Glutamatergic neuron (in vitro differentiated cells): ENCODE data around the gene ROR2. TPM values are rescaled to one million over a fixed set of nuclear protein-coding genes. Genes with fewer than 3 reads are reported as not detected.

ENCODE experiments used
- DNase-seq: peaks from one replicate; pipeline ENCODE4 v3.0.0; 2022
- H3K27ac Mint-ChIP-seq: one replicate; pipeline ENCODE4 v1.8.0; 2020; ENCODE audit warnings: mild to moderate bottlenecking, mixed read lengths, inconsistent platforms; ENCODE audit not compliant: unreplicated experiment
- H3K27me3 Mint-ChIP-seq: one replicate; pipeline ENCODE4 v1.8.0; 2020; ENCODE audit warnings: mild to moderate bottlenecking, moderate library complexity, mixed read lengths, inconsistent platforms; ENCODE audit not compliant: unreplicated experiment
- H3K36me3 Mint-ChIP-seq: one replicate; pipeline ENCODE4 v1.8.0; 2020; ENCODE audit warnings: mild to moderate bottlenecking, mixed read lengths, inconsistent platforms; ENCODE audit not compliant: unreplicated experiment
- H3K4me1 Mint-ChIP-seq: one replicate; pipeline ENCODE4 v1.8.0; 2020; ENCODE audit warnings: mild to moderate bottlenecking, low read depth, mixed read lengths, inconsistent platforms; ENCODE audit not compliant: unreplicated experiment
- H3K4me3 Mint-ChIP-seq: one replicate; pipeline ENCODE4 v1.8.0; 2020; ENCODE audit warnings: mild to moderate bottlenecking, mixed read lengths, inconsistent platforms; ENCODE audit not compliant: unreplicated experiment
- H3K9me3 Mint-ChIP-seq: one replicate; pipeline ENCODE4 v1.8.0; 2020; ENCODE audit warnings: mild to moderate bottlenecking, moderate library complexity, mixed read lengths, inconsistent platforms; ENCODE audit not compliant: unreplicated experiment
- total RNA-seq: library from RNA; stranded (reverse); fragmentation: NEBNext Ultra II Directional; extraction: Animal tissue kit (Norgen Biotek cat#: 25700); gene quantifications from one replicate; pipeline ENCODE4 v1.2.1, GENCODE V29; 2021; ENCODE audit not compliant: unreplicated experiment
- TF ChIP-seq, protein P1 (sequence below): fragments of 200-600 bp; sonication (generic); IDR thresholded peaks from one replicate; pipeline ENCODE4 v1.5.0; 2021; ENCODE audit not compliant: partially characterized antibody, unreplicated experiment

The ROR2 gene
- total RNA-seq, 1 donor from 2014 or later, result 51.1 TPM

DNA sequence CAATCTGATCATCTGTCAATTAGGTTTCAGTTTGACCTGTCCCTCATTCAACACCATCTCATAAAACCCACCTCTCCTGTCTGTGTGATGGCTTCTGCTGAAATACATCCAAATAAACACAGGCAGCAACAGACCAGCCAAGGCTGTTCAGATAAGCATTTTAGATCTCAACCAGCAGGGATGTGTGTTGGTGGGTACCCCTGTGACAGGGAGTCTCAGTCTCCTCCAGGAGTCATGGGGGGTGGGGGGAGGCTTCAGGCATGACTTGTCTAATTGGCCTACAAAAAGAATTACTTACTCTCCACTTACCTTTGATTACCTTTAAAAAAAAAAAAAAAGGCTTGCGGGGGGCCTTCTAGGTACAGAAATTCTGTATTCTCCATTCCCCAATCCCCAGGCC lies 65.9 kb downstream of the ROR2 start:
- TF ChIP-seq, protein P1, sequence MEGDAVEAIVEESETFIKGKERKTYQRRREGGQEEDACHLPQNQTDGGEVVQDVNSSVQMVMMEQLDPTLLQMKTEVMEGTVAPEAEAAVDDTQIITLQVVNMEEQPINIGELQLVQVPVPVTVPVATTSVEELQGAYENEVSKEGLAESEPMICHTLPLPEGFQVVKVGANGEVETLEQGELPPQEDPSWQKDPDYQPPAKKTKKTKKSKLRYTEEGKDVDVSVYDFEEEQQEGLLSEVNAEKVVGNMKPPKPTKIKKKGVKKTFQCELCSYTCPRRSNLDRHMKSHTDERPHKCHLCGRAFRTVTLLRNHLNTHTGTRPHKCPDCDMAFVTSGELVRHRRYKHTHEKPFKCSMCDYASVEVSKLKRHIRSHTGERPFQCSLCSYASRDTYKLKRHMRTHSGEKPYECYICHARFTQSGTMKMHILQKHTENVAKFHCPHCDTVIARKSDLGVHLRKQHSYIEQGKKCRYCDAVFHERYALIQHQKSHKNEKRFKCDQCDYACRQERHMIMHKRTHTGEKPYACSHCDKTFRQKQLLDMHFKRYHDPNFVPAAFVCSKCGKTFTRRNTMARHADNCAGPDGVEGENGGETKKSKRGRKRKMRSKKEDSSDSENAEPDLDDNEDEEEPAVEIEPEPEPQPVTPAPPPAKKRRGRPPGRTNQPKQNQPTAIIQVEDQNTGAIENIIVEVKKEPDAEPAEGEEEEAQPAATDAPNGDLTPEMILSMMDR, result no peak
- no peak for DNase-seq
- peaks cover 28% of the 10 kb centered on the region for H3K4me1 Mint-ChIP-seq
- H3K4me3 Mint-ChIP-seq, result no peak overlapping the region
- H3K36me3 Mint-ChIP-seq, result peaks cover 3% of the 10 kb centered on the region
- H3K27me3 Mint-ChIP-seq, result peaks cover 4% of the 10 kb centered on the region
- H3K27ac Mint-ChIP-seq, result peak overlapping the region; percentile 22
- H3K9me3 Mint-ChIP-seq, result peaks cover 4% of the 10 kb centered on the region

DNA sequence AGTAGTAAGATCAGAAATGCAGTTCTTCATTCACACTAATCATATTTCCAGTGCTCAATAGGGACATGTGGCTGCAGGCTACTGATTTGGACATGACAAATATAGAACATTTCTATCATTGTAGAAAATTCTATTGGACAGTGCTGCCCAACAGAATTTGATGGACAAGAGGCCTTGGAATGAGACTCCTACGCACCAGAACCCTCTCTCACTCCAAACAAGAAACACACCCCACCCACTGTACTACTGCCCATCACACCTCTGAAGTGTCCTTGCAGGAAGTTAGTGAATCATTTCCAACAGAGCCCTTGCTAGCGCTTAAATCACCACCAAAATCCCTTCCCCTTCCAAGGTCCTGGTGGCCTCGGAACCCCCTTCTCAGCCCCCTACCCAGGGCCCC lies 66.5 kb downstream of the ROR2 start:
- Mint-ChIP-seq H3K27me3 (peaks cover 4% of the 10 kb centered on the region), H3K4me1 (peaks cover 24% of the 10 kb centered on the region), H3K36me3 (peaks cover 3% of the 10 kb centered on the region), H3K9me3 (peaks cover 4% of the 10 kb centered on the region), H3K27ac (peak overlapping the region; percentile 22), H3K4me3 (no peak overlapping the region)
- TF ChIP-seq, protein P1, result no peak
- DNase-seq, result no peak

- Mint-ChIP-seq H3K36me3 (peaks cover 3% of the 10 kb centered on the region), H3K4me1 (peaks cover 27% of the 10 kb centered on the region), H3K27me3 (peaks cover 4% of the 10 kb centered on the region), H3K4me3 (peak overlapping the region; percentile 65), H3K27ac (peak overlapping the region; percentile 20), H3K9me3 (peaks cover 4% of the 10 kb centered on the region)
- TF ChIP-seq, protein P1, result no peak
- DNase-seq, result no peak
Observed at GRCh38 chr9:91882627-91883026, 67.4 kb downstream of the ROR2 start.

DNA sequence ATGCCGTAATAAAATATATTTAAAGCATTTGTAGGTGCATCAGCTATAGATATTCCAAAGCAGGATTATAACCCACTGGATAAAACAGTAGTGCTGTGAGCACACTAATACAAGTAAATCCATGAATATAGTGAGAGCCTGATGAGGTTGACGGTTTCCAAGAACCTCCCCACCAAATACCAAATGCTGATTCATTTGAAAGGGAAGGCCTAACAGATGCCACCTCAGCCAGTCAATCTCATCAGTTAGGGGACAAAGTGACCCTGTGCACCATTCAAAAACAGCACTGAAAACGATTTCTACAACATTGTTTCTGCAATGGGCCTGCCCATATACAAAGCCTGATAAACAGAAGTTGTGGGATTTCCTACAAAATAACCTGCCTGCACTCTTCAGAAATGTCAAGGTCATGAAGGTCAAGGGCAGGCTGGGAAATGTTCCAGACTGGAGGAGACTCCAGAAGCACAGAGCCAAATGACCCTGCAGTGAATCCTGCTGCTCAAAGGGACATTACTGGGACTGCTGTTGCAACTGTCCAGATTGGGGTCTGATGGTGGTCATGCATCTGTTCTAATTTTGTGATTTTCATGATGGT lies 69.6 kb downstream of the ROR2 start:
- Mint-ChIP-seq H3K27me3 (peaks cover 4% of the 10 kb centered on the region), H3K27ac (peak overlapping the region; percentile 34)

GRCh38 chr9:91879231-91879630 lies 70.8 kb downstream of the ROR2 start:
- no peak for DNase-seq
- Mint-ChIP-seq H3K27ac (no peak overlapping the region), H3K9me3 (peaks cover 4% of the 10 kb centered on the region), H3K4me3 (no peak overlapping the region), H3K27me3 (peaks cover 4% of the 10 kb centered on the region), H3K4me1 (peaks cover 30% of the 10 kb centered on the region), H3K36me3 (peaks cover 9% of the 10 kb centered on the region)
- TF ChIP-seq, protein P1, result no peak

More for the DNA sequence above, 69.6 kb downstream of the ROR2 start:
- peaks cover 9% of the 10 kb centered on the region for H3K36me3 Mint-ChIP-seq
- TF ChIP-seq, protein P1, result no peak
- peaks cover 4% of the 10 kb centered on the region for H3K9me3 Mint-ChIP-seq
- no peak for DNase-seq
- no peak overlapping the region for H3K4me3 Mint-ChIP-seq
- H3K4me1 Mint-ChIP-seq, result peaks cover 30% of the 10 kb centered on the region
